ENCODE data around the gene IL19.

DNA sequence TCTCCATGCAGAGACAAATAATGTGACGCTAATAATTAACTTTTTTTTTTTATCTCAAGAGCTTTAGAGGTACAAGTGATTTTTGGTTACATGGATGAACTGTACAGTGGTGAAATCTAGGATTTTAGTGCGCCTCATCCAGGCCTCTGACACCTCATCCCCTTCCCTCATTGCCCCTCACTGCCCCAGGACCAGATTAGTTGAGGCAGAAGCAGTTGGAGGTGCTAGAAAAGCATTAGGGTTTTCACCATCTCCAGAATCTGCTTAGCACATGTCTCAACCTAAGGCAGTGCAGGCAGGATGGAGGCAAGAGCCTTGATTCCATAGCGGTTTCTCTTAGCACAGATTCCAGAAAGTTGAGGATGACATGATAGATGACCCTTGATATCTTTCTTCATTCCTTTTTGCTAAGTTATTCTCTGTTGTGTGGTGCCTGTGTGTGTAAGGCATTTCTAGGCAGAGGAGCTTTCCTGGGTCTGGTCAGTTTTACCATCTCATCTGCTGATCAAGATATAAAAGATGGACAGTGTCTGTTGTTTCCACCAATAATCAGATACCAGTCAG lies 18.0 kb downstream of the IL19 start:
- TF ChIP-seq, protein P1, sequence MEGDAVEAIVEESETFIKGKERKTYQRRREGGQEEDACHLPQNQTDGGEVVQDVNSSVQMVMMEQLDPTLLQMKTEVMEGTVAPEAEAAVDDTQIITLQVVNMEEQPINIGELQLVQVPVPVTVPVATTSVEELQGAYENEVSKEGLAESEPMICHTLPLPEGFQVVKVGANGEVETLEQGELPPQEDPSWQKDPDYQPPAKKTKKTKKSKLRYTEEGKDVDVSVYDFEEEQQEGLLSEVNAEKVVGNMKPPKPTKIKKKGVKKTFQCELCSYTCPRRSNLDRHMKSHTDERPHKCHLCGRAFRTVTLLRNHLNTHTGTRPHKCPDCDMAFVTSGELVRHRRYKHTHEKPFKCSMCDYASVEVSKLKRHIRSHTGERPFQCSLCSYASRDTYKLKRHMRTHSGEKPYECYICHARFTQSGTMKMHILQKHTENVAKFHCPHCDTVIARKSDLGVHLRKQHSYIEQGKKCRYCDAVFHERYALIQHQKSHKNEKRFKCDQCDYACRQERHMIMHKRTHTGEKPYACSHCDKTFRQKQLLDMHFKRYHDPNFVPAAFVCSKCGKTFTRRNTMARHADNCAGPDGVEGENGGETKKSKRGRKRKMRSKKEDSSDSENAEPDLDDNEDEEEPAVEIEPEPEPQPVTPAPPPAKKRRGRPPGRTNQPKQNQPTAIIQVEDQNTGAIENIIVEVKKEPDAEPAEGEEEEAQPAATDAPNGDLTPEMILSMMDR (IDR thresholded peaks at IDR 0.05) = no peak
- no peak for TF ChIP-seq POLR2A (IDR thresholded peaks at IDR 0.05)

All from stomach (tissue), 4 donors.